Lower leg skin (tissue), 4 donors: Measurements from ENCODE around the gene IQSEC3. TPM values are rescaled to one million over a fixed set of nuclear protein-coding genes. Genes with fewer than 3 reads are reported as not detected.

Source experiments
- DNase-seq, 2 donors: peaks; one replicate each; pipeline ENCODE4 v3.0.0-alpha.2; 2019; ENCODE audit warnings: low spot score in 2 of 2
- H3K4me3 ChIP-seq: fragments of 200-600 bp; sonication (generic); 2 replicates; pipeline ENCODE4 v1.5.1; 2017; ENCODE audit warnings: mild to moderate bottlenecking, low read depth; ENCODE audit not compliant: poor library complexity, severe bottlenecking
- CTCF ChIP-seq, 3 donors: fragments of 450-650 bp; IDR thresholded peaks; one replicate each; pipeline ENCODE4 v1.5.1; 2016; ENCODE audit warnings: antibody characterized with exemption in 3 of 3, mild to moderate bottlenecking in 3 of 3, moderate library complexity in 2 of 3
- POLR2A ChIP-seq, 2 donors: fragments of 450-650 bp; IDR thresholded peaks; one replicate each; pipeline ENCODE4 v1.6.1; 2016 to 2017; ENCODE audit warnings: antibody characterized with exemption in 2 of 2, mild to moderate bottlenecking in 1 of 2, moderate library complexity in 1 of 2
- WGBS, 2 donors: methylation state at CpG; one replicate each; pipeline ENCODE4 v1.1.5; 2018; 5-methylcytosine and 5-hydroxymethylcytosine counted together
- intact Hi-C: fragments of 100-400 bp; cut with DNase I; formaldehyde crosslinking; loops from one replicate; pipeline ENCODE4 v1.15.0; 2023; ENCODE audit warnings: low total_unique reads
- total RNA-seq, 4 donors: library from RNA; depleted of rRNA; stranded (reverse); fragments of >200 nt; gene quantifications; one replicate each; pipeline ENCODE4 v1.1.0, GENCODE V29; 2016

IQSEC3 gene
- total RNA-seq, 4 donors from 2014 or later: 0.04 to 0.10 (median 0.05) TPM; not detected in 1

- WGBS, 2 donors: 80 to 87% methylated on average over 5 of the region's 5 CpGs
- H3K4me3 ChIP-seq: no peak overlapping the region
- DNase-seq: no peak
- TF ChIP-seq CTCF (IDR thresholded peaks at IDR 0.05): no peak
- no peak for TF ChIP-seq POLR2A (IDR thresholded peaks at IDR 0.05)
- intact Hi-C loops: no loop called here
Measured at GRCh38 chr12:151579-151978, 85.0 kb downstream of the IQSEC3 start.

GRCh38 chr12:152440-152839 lies 85.9 kb downstream of the IQSEC3 start:
- H3K4me3 ChIP-seq: no peak overlapping the region
- intact Hi-C loops: no loop called here
- 46 to 62% methylated on average over 2 to 3 of the region's 3 CpGs for WGBS, 2 donors
- DNase-seq: no peak
- TF ChIP-seq POLR2A (IDR thresholded peaks at IDR 0.05): no peak
- no peak for TF ChIP-seq CTCF (IDR thresholded peaks at IDR 0.05)

- 22 to 29% methylated on average over 7 to 11 of the region's 11 CpGs for WGBS, 2 donors
- no peak for TF ChIP-seq CTCF (IDR thresholded peaks at IDR 0.05)
- no peak for TF ChIP-seq POLR2A (IDR thresholded peaks at IDR 0.05)
- no peak overlapping the region for H3K4me3 ChIP-seq
- intact Hi-C loops: no loop called here
- peak in 1 of 2 donors; percentile 23 for DNase-seq
Measured at GRCh38 chr12:153080-153746, 86.6 kb downstream of the IQSEC3 start.

- 78 to 84% methylated on average over 12 of the region's 12 CpGs for WGBS, 2 donors
- intact Hi-C loops: no loop called here
- DNase-seq: no peak
- no peak overlapping the region for H3K4me3 ChIP-seq
- no peak for TF ChIP-seq CTCF (IDR thresholded peaks at IDR 0.05)
- TF ChIP-seq POLR2A (IDR thresholded peaks at IDR 0.05): no peak
Measured at GRCh38 chr12:154058-154457, 87.5 kb downstream of the IQSEC3 start.

- WGBS, 2 donors: 77 to 80% methylated on average over 4 to 8 of the region's 9 CpGs
- intact Hi-C loops: no loop called here
- no peak for DNase-seq
- H3K4me3 ChIP-seq: no peak overlapping the region
- TF ChIP-seq CTCF (IDR thresholded peaks at IDR 0.05) (no peak), POLR2A (IDR thresholded peaks at IDR 0.05) (no peak)
Measured at GRCh38 chr12:155006-155405, 88.4 kb downstream of the IQSEC3 start.

- H3K4me3 ChIP-seq: no peak overlapping the region
- no peak for TF ChIP-seq CTCF (IDR thresholded peaks at IDR 0.05)
- no peak for TF ChIP-seq POLR2A (IDR thresholded peaks at IDR 0.05)
- WGBS, 2 donors: 90 to 91% methylated on average over 7 to 8 of the region's 8 CpGs
- no peak for DNase-seq
- intact Hi-C loops: no loop called here
Measured at GRCh38 chr12:155646-156045, 89.1 kb downstream of the IQSEC3 start.
